Measurements from ENCODE around the gene C11orf97.
"Not testable (repeated sequence)": the region's sequence is repeated elsewhere in the genome, so short reads cannot be mapped to it uniquely, and the experiment has no call there.

The C11orf97 gene

GRCh38 chr11:94555752-94556329, 43.6 kb downstream of the C11orf97 start:
- not testable (repeated sequence) for DNase-seq (ENCODE audit: low read depth in 4 of 4, low spot score in 1 of 4)

DNA sequence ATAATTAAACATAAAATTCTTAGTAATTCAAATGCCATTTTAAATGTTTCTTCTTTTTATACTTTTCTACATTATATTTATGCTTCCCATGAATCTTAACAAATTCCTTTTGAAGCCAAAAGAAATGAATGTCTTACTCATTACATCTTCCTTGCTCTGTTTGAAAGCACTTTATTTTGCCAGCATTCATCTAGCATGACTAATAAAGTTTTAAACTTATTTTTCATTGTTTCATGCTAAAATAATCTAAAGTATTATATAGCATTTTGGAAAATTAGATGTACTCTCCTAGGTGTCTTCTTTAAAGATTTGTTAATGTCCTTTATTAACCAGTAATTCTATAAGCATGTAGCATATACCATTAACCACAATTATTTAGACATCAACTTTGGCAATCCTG, 45.2 kb downstream of the C11orf97 start:
- no peak for DNase-seq (ENCODE audit: low read depth in 4 of 4, low spot score in 1 of 4)

- no peak for DNase-seq (ENCODE audit: low read depth in 4 of 4, low spot score in 1 of 4)
Measured at GRCh38 chr11:94557992-94558391, 45.7 kb downstream of the C11orf97 start.

GRCh38 chr11:94558468-94558867, 46.2 kb downstream of the C11orf97 start:
- no peak for DNase-seq (ENCODE audit: low read depth in 4 of 4, low spot score in 1 of 4)

DNA sequence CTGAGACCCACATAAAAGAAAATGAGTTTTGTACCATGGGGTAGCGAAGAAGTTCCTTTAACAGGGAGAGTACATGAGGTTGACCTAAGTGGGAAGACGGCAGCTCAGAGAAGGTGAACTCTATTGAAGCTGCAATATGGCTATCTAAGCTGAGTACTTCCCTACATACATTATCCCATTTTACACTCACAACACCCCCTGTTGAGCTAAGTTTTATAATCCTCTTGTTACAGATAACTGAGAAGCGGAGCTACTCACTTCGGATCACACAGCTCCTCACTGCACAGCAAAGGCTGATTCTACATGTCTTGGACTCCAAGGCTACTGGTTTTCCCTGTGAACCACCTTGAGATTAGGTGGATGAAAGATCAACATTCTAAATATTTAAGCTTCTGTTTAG, 46.7 kb downstream of the C11orf97 start:
- no peak for DNase-seq (ENCODE audit: low read depth in 4 of 4, low spot score in 1 of 4)

GRCh38 chr11:94559361-94559760, 47.1 kb downstream of the C11orf97 start:
- no peak for DNase-seq (ENCODE audit: low read depth in 4 of 4, low spot score in 1 of 4)

DNA sequence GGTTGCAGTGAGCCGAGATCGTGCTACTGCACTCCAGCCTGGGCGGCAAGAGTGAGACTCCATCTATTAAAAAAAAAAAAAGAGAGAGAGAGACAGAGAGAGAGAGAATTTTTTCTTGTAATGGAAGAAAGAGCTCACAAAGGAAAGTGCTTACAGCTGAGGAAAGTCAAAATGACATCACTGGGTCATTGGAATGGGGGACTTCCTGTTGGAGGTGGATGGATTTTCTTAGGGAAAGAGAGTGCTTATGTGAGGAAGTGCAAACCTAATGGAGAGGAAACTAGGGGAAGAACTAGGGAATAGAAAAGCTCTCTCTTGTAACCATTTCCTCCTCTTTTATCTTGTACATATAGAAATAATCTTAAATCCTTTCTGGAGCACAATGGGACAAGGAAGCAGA, 48.6 kb downstream of the C11orf97 start:
- no peak for DNase-seq (ENCODE audit: low read depth in 4 of 4, low spot score in 1 of 4)

- DNase-seq (ENCODE audit: low read depth in 4 of 4, low spot score in 1 of 4): no peak
Measured at GRCh38 chr11:94563176-94563847, 51.1 kb downstream of the C11orf97 start.

- no peak for DNase-seq (ENCODE audit: low read depth in 4 of 4, low spot score in 1 of 4)
Measured at GRCh38 chr11:94563848-94564467, 51.7 kb downstream of the C11orf97 start.

- no peak for DNase-seq (ENCODE audit: low read depth in 4 of 4, low spot score in 1 of 4)
Measured at GRCh38 chr11:94567181-94567670, 55.0 kb downstream of the C11orf97 start, which contains the start of gene PIWIL4. Gene PIWIL4, plus strand, starts transcription at chr11:94567368. Its CDS starts 151 bp downstream, at chr11:94567519.

- no peak for DNase-seq (ENCODE audit: low read depth in 4 of 4, low spot score in 1 of 4)
Measured at GRCh38 chr11:94568200-94568599, 55.9 kb downstream of the C11orf97 start.

- DNase-seq (ENCODE audit: low read depth in 4 of 4, low spot score in 1 of 4): no peak
Measured at GRCh38 chr11:94568717-94569116, 56.5 kb downstream of the C11orf97 start.

DNA sequence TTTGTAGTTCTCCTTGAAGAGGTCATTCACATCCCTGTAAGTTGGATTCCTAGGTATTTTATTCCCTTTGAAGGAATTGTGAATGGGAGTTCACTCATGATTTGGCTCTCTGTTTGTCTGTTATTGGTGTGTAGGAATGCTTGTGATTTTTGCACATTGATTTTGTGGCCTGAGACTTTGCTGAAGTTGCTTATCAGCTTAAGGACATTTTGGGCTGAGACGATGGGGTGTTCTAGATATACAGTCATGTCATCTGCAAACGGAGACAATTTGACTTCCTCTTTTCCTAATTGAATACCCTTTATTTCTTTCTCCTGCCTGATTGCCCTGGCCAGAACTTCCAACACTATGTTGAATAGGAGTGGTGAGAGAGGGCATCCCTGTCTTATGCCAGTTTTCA, 60.7 kb downstream of the C11orf97 start:
- DNase-seq (ENCODE audit: low read depth in 4 of 4, low spot score in 1 of 4): not testable (repeated sequence)

- DNase-seq (ENCODE audit: low read depth in 4 of 4, low spot score in 1 of 4): no peak
Measured at GRCh38 chr11:94574193-94574961, 62.1 kb downstream of the C11orf97 start.

DNA sequence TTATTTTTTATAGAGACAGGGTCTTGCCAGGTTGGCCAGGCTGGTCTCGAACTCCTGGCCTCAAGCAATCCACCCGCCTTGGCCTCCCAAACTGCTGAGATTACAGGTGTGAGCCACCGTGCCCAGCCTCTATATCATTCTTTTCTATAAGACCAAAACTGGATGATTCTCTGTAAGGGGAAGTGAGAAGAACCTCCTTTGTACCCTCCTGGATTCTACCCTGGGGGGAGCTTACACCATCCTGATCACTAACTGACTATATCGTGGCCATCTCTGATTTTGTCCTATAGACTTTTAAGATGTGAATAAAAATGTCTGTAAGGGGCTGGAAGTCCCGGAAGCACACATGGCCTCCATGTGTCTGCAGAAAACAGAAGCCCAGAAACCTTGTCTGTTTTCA, 64.0 kb downstream of the C11orf97 start:
- DNase-seq (ENCODE audit: low read depth in 4 of 4, low spot score in 1 of 4): no peak

DNA sequence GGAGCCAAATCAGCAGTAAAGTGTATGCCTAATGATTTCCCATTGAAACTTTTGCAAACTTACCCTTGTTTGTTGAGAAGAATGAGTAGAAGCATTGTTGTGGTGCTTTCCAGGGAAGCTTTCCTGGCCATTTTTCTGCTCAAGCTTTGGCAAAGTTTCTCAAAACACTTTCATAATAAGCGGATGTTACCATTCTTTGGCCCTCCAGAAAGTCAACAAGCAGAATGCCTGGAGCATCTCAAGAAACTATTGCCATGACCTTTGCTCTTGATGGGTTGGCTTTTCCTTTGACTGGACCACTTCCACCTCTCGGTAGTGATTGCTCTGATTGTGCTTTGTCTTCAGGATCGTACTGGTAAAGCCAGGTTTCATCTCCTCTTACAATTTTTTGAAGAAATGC, 65.6 kb downstream of the C11orf97 start:
- DNase-seq (ENCODE audit: low read depth in 4 of 4, low spot score in 1 of 4): no peak

All from stimulated activated CD4-positive, alpha-beta T cell treated with anti-CD3 and anti-CD28 coated beads, Interleukin-1b, Interleukin-23, amount 100 ng/mL, for 24 hours (primary cell).